Mesenchymal stem cell (in vitro differentiated cells and primary cell): ENCODE measurements around the gene WSCD2.

Experiments used
- DNase-seq: peaks from one replicate; pipeline ENCODE4 v3.0.0-alpha.2; 2013
- H2AFZ ChIP-seq: one replicate; pipeline ENCODE4 v1.6.1; 2013; ENCODE audit warnings: low read depth, mild to moderate bottlenecking, control low read depth, inconsistent platforms, low read length, moderate library complexity
- H2AK5ac ChIP-seq: 2 replicates; pipeline ENCODE4 v1.6.1; 2013; ENCODE audit warnings: low read length, moderate library complexity, mild to moderate bottlenecking, inconsistent platforms; ENCODE audit not compliant: severe bottlenecking
- H2BK120ac ChIP-seq: one replicate; pipeline ENCODE4 v1.6.1; 2013; ENCODE audit warnings: low read depth, mild to moderate bottlenecking, inconsistent platforms, low read length, moderate library complexity
- H2BK12ac ChIP-seq, 2 experiments: one replicate each; pipeline ENCODE4 v1.6.1; 2013; ENCODE audit warnings: inconsistent platforms in 2 of 2, low read length in 2 of 2, mild to moderate bottlenecking in 2 of 2, moderate library complexity in 2 of 2, control low read depth in 1 of 2
- H2BK15ac ChIP-seq: one replicate; pipeline ENCODE4 v1.6.1; 2013; ENCODE audit warnings: mild to moderate bottlenecking, low read depth, inconsistent platforms; ENCODE audit not compliant: poor library complexity, severe bottlenecking
- H2BK5ac ChIP-seq: 2 replicates; pipeline ENCODE4 v1.6.1; 2013; ENCODE audit warnings: low read depth, mild to moderate bottlenecking, low read length, control low read depth, inconsistent platforms; ENCODE audit not compliant: poor library complexity, severe bottlenecking
- H3K14ac ChIP-seq, 2 experiments: one replicate each; pipeline ENCODE4 v1.6.1; 2013; ENCODE audit warnings: inconsistent platforms in 2 of 2, low read length in 2 of 2, control low read depth in 1 of 2, mild to moderate bottlenecking in 1 of 2, moderate library complexity in 1 of 2
- H3K18ac ChIP-seq, 2 experiments: one replicate each; pipeline ENCODE4 v1.6.1; 2013; ENCODE audit warnings: inconsistent platforms in 2 of 2, low read length in 2 of 2, control low read depth in 1 of 2, low read depth in 1 of 2, mild to moderate bottlenecking in 1 of 2
- H3K23ac ChIP-seq, 2 experiments: one replicate each; pipeline ENCODE4 v1.6.1; 2013; ENCODE audit warnings: inconsistent platforms in 2 of 2, low read length in 2 of 2, mild to moderate bottlenecking in 2 of 2, moderate library complexity in 2 of 2, control low read depth in 1 of 2
- H3K27ac ChIP-seq: 2 replicates; pipeline ENCODE4 v1.5.1; 2013; ENCODE audit warnings: mild to moderate bottlenecking, moderate library complexity, low read length, control low read depth, inconsistent platforms; ENCODE audit not compliant: poor library complexity, severe bottlenecking
- H3K27me3 ChIP-seq, 2 experiments: 2 replicates each; pipeline versions ENCODE4 v1.6.1 to v1.7.0; 2013; ENCODE audit warnings: low read length in 2 of 2, mild to moderate bottlenecking in 2 of 2, moderate library complexity in 2 of 2, control low read depth in 1 of 2, inconsistent platforms in 1 of 2; ENCODE audit not compliant: control insufficient read depth in 1 of 2, insufficient read depth in 1 of 2
- H3K36me3 ChIP-seq, 2 experiments: 2 replicates each; pipeline versions ENCODE4 v1.6.1 to v1.7.0; 2013; ENCODE audit warnings: low read length in 2 of 2, control low read depth in 1 of 2, inconsistent platforms in 1 of 2, low read depth in 1 of 2, mild to moderate bottlenecking in 1 of 2; ENCODE audit not compliant: insufficient read depth in 2 of 2, control insufficient read depth in 1 of 2
- H3K4ac ChIP-seq, 2 experiments: one replicate each; pipeline ENCODE4 v1.6.1; 2013; ENCODE audit warnings: inconsistent platforms in 2 of 2, low read length in 2 of 2, mild to moderate bottlenecking in 2 of 2, moderate library complexity in 2 of 2, control low read depth in 1 of 2, low read depth in 1 of 2
- H3K4me1 ChIP-seq: 2 replicates; pipeline ENCODE4 v1.6.1; 2013; ENCODE audit warnings: low read depth, low read length, control low read depth; ENCODE audit not compliant: control insufficient read depth, insufficient read depth
- H3K4me2 ChIP-seq: 2 replicates; pipeline ENCODE4 v1.6.1; 2013; ENCODE audit warnings: low read length, mild to moderate bottlenecking, inconsistent platforms; ENCODE audit not compliant: poor library complexity, severe bottlenecking
- H3K4me3 ChIP-seq, 2 experiments: 2 replicates each; pipeline versions ENCODE4 v1.5.1 to v1.7.0; 2013; ENCODE audit warnings: low read length in 2 of 2, mild to moderate bottlenecking in 2 of 2, control low read depth in 1 of 2, low read depth in 1 of 2; ENCODE audit not compliant: insufficient read depth in 1 of 2
- H3K79me1 ChIP-seq: replicated peaks from 2 replicates; pipeline ENCODE4 v1.6.1; 2013; ENCODE audit warnings: mild to moderate bottlenecking, control low read depth, low read length, inconsistent platforms; ENCODE audit not compliant: poor library complexity, severe bottlenecking
- H3K9ac ChIP-seq: 2 replicates; pipeline ENCODE4 v1.7.0; 2013; ENCODE audit warnings: mild to moderate bottlenecking, low read length, moderate library complexity
- H3K9me3 ChIP-seq: 2 replicates; pipeline ENCODE4 v1.7.0; 2013; ENCODE audit warnings: mild to moderate bottlenecking, low read length; ENCODE audit not compliant: control insufficient read depth
- H4K8ac ChIP-seq: one replicate; pipeline ENCODE4 v1.6.1; 2013; ENCODE audit warnings: inconsistent platforms, mild to moderate bottlenecking, low read length, moderate library complexity
- H4K91ac ChIP-seq: one replicate; pipeline ENCODE4 v1.6.1; 2013; ENCODE audit warnings: mild to moderate bottlenecking, low read length, inconsistent platforms
- WGBS: methylation state at CpG from one replicate; pipeline ENCODE4 v1.1.7; 2013; ENCODE audit warnings: mixed read lengths; 5-methylcytosine and 5-hydroxymethylcytosine counted together

WSCD2 gene

DNA sequence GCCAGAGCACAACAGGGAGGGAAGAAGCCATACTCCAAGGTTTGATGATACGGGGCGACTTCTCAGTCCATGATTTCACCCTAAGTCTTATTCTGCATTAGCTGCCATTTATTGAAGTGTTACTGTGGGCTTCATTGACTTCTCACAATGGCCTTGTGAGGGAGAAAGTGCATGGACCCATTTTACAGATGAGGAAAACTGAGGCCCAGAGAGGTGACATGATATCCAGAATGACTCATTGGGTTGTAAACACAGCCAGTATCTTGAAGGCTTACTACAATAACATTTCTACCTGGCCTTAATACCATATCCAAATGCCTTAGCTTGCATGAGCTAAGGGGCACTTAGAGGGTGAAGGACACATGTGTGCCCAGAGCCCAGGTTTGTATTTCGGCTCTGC, 109.4 kb downstream of the WSCD2 start:
- no peak overlapping the region for H3K27ac ChIP-seq
- DNase-seq, result no peak
- H3K4me2 ChIP-seq, result no peak overlapping the region
- H3K4me3 ChIP-seq, result no peak overlapping the region
- 54% methylated on average over 1 of the region's 3 CpGs for WGBS
- H3K9ac ChIP-seq, result no peak overlapping the region
- no peak overlapping the region for H2BK120ac ChIP-seq
- H4K8ac ChIP-seq, result no peak overlapping the region
- H3K18ac ChIP-seq, result no peak overlapping the region
- H4K91ac ChIP-seq, result no peak overlapping the region
- no peak overlapping the region for H2BK12ac ChIP-seq
- no peak overlapping the region for H2BK15ac ChIP-seq
- no peak overlapping the region for H2AFZ ChIP-seq
- H3K14ac ChIP-seq, result no peak overlapping the region
- no peak overlapping the region for H2BK5ac ChIP-seq
- H3K23ac ChIP-seq, result no peak overlapping the region
- H3K79me1 ChIP-seq, result no peaks in the 10 kb centered on the region
- H3K9me3 ChIP-seq, result peaks cover 7% of the 10 kb centered on the region
- no peak overlapping the region for H3K4ac ChIP-seq
- peaks cover 19 to 24% of the 10 kb centered on the region in 2 experiments for H3K27me3 ChIP-seq
- H3K4me1 ChIP-seq, result no peaks in the 10 kb centered on the region
- H3K36me3 ChIP-seq, result no peaks in the 10 kb centered on the region
- no peak overlapping the region for H2AK5ac ChIP-seq

- Histone ChIP-seq H3K36me3 (no peaks in the 10 kb centered on the region), H2BK12ac (no peak overlapping the region), H2BK120ac (no peak overlapping the region), H3K27ac (no peak overlapping the region), H3K4me2 (no peak overlapping the region), H3K18ac (no peak overlapping the region), H3K27me3 (peaks cover 19 to 23% of the 10 kb centered on the region in 2 experiments), H4K8ac (no peak overlapping the region), H4K91ac (no peak overlapping the region), H3K9me3 (peaks cover 7% of the 10 kb centered on the region), H2BK15ac (no peak overlapping the region), H3K4ac (no peak overlapping the region), H3K4me3 (no peak overlapping the region), H2AK5ac (no peak overlapping the region), H3K9ac (no peak overlapping the region), H3K23ac (no peak overlapping the region), H2BK5ac (no peak overlapping the region), H3K14ac (no peak overlapping the region), H3K4me1 (no peaks in the 10 kb centered on the region), H3K79me1 (no peaks in the 10 kb centered on the region), H2AFZ (no peak overlapping the region)
- WGBS, result 86% methylated on average over 2 of the region's 2 CpGs
- DNase-seq, result no peak
Measured at GRCh38 chr12:108239378-108239777, 110.3 kb downstream of the WSCD2 start.

GRCh38 chr12:108240027-108240785, 111.1 kb downstream of the WSCD2 start:
- no peak overlapping the region for H2AFZ ChIP-seq
- H3K27ac ChIP-seq, result no peak overlapping the region
- WGBS, result 89% methylated on average over 24 of the region's 34 CpGs

GRCh38 chr12:108240928-108241327, 111.8 kb downstream of the WSCD2 start:
- no peak for DNase-seq
- Histone ChIP-seq H3K27me3 (peaks cover 15 to 23% of the 10 kb centered on the region in 2 experiments), H3K36me3 (no peaks in the 10 kb centered on the region), H4K91ac (no peak overlapping the region), H3K9ac (no peak overlapping the region), H2BK120ac (no peak overlapping the region), H3K4me3 (no peak overlapping the region), H3K79me1 (no peaks in the 10 kb centered on the region), H3K4me1 (no peaks in the 10 kb centered on the region), H2BK15ac (no peak overlapping the region), H3K4ac (no peak overlapping the region), H2AFZ (no peak overlapping the region), H2BK5ac (no peak overlapping the region), H3K14ac (no peak overlapping the region), H3K4me2 (no peak overlapping the region), H3K27ac (no peak overlapping the region), H3K18ac (no peak overlapping the region), H3K23ac (no peak overlapping the region), H2BK12ac (no peak overlapping the region), H2AK5ac (no peak overlapping the region), H4K8ac (no peak overlapping the region), H3K9me3 (peaks cover 7% of the 10 kb centered on the region)
- 69% methylated on average over 4 of the region's 4 CpGs for WGBS

More at GRCh38 chr12:108240027-108240785, 111.1 kb downstream of the WSCD2 start:
- no peak overlapping the region for H3K9ac ChIP-seq
- H3K27me3 ChIP-seq, result peaks cover 19 to 23% of the 10 kb centered on the region in 2 experiments
- peaks cover 7% of the 10 kb centered on the region for H3K9me3 ChIP-seq
- H2BK5ac ChIP-seq, result no peak overlapping the region
- H3K23ac ChIP-seq, result no peak overlapping the region
- H4K8ac ChIP-seq, result no peak overlapping the region
- H4K91ac ChIP-seq, result no peak overlapping the region
- no peak overlapping the region for H3K4me3 ChIP-seq
- no peak overlapping the region for H2BK120ac ChIP-seq
- no peak overlapping the region for H2AK5ac ChIP-seq
- H3K18ac ChIP-seq, result no peak overlapping the region
- H2BK12ac ChIP-seq, result no peak overlapping the region
- H3K4ac ChIP-seq, result no peak overlapping the region
- H3K4me2 ChIP-seq, result no peak overlapping the region
- no peak for DNase-seq
- no peaks in the 10 kb centered on the region for H3K79me1 ChIP-seq
- H2BK15ac ChIP-seq, result no peak overlapping the region
- H3K4me1 ChIP-seq, result no peaks in the 10 kb centered on the region
- H3K36me3 ChIP-seq, result no peaks in the 10 kb centered on the region
- H3K14ac ChIP-seq, result no peak overlapping the region
